Sigmoid colon (tissue), 7 donors: Measurements from ENCODE around the gene UCK1. TPM values are rescaled to one million over a fixed set of nuclear protein-coding genes. Genes with fewer than 3 reads are reported as not detected.

ENCODE experiments used
- DNase-seq: peaks from one replicate; pipeline ENCODE4 v3.0.0-alpha.2; 2019
- H3K27ac ChIP-seq, 4 donors: fragments of 200-600 bp; sonication (generic); one replicate each; pipeline ENCODE4 v1.5.1; 2016 to 2019; ENCODE audit warnings: mild to moderate bottlenecking in 1 of 4
- H3K27me3 ChIP-seq, 3 donors: fragments of 200-600 bp; sonication (generic); one replicate each; pipeline ENCODE4 v1.5.1; 2019; ENCODE audit warnings: mild to moderate bottlenecking in 1 of 3
- H3K36me3 ChIP-seq, 4 donors: fragments of 200-600 bp; sonication (generic); one replicate each; pipeline ENCODE4 v1.5.1; 2016 to 2019
- H3K4me1 ChIP-seq, 4 donors: fragments of 200-600 bp; sonication (generic); one replicate each; pipeline ENCODE4 v1.5.1; 2017 to 2019
- H3K4me3 ChIP-seq, 4 donors: fragments of 200-600 bp; sonication (generic); one replicate each; pipeline ENCODE4 v1.5.1; 2017 to 2019; ENCODE audit warnings: mild to moderate bottlenecking in 2 of 4, moderate library complexity in 1 of 4
- H3K9me3 ChIP-seq, 4 donors: fragments of 200-600 bp in 3 of 4; sonication (generic) in 3 of 4; one replicate each; pipeline versions ENCODE4 v1.5.1 to v1.6.1; 2013 to 2019
- CTCF ChIP-seq, 4 experiments: fragments of 450-650 bp in 3 of 4; fragments of 200-600 bp in 1 of 4; IDR thresholded peaks; one replicate each; pipeline ENCODE4 v1.5.1; 2016 to 2019; ENCODE audit warnings: antibody characterized with exemption in 4 of 4, mild to moderate bottlenecking in 3 of 4, moderate library complexity in 2 of 4
- EP300 ChIP-seq, 4 donors: sonication (generic); formaldehyde crosslinking; IDR thresholded peaks; one replicate each; pipeline ENCODE4 v1.6.1; 2017; ENCODE audit warnings: antibody characterized with exemption in 4 of 4
- POLR2A ChIP-seq, 2 donors: fragments of 450-650 bp; IDR thresholded peaks; one replicate each; pipeline ENCODE4 v1.6.1; 2016; ENCODE audit warnings: antibody characterized with exemption in 2 of 2, mild to moderate bottlenecking in 2 of 2, moderate library complexity in 2 of 2
- POLR2AphosphoS5 ChIP-seq, 4 donors: sonication (generic); formaldehyde crosslinking; IDR thresholded peaks; one replicate each; pipeline ENCODE4 v1.6.1; 2017; ENCODE audit warnings: antibody characterized with exemption in 4 of 4
- WGBS, 2 donors: extraction: QIAGEN DNeasy Blood & Tissue Kit; methylation state at CpG; one replicate each; pipeline ENCODE4 v1.1.7; 2013; 5-methylcytosine and 5-hydroxymethylcytosine counted together
- intact Hi-C: fragments of 100-400 bp; cut with DNase I; formaldehyde crosslinking; loops from one replicate; pipeline ENCODE4 v1.15.1; 2023
- polyA plus RNA-seq, 3 donors: library from polyadenylated mRNA; stranded (reverse); fragments of 200-250 nt; gene quantifications; one replicate each; pipeline ENCODE4 v1.2.3, GENCODE V29; 2013
- total RNA-seq, 4 donors: library from RNA; depleted of rRNA; stranded (reverse); fragments of >200 nt; gene quantifications; one replicate each; pipeline ENCODE4 v1.1.0, GENCODE V29; 2016
- donor health status: healthy with polysubstance abuse.
- donor health status: Bipolar disorder and iron deficiency.
- donor health status: healthy.

Gene UCK1
- total and polyA plus RNA-seq, 7 donors, result 20.8 to 67.5 (median 35.7) TPM

GRCh38 chr9:131537946-131538345, 6.9 kb upstream of the UCK1 start:
- no peak for TF ChIP-seq POLR2AphosphoS5 (IDR thresholded peaks at IDR 0.05)
- TF ChIP-seq POLR2A (IDR thresholded peaks at IDR 0.05), result no peak
- TF ChIP-seq CTCF (IDR thresholded peaks at IDR 0.05), result no peak
- TF ChIP-seq EP300 (IDR thresholded peaks at IDR 0.05), result no peak
- no peaks in the 10 kb centered on the region for H3K4me1 ChIP-seq
- no peaks in the 10 kb centered on the region for H3K36me3 ChIP-seq
- WGBS, 2 donors, result 96 to 97% methylated on average over 19 of the region's 19 CpGs
- no peak overlapping the region for H3K27ac ChIP-seq
- no peak overlapping the region for H3K4me3 ChIP-seq
- intact Hi-C loops, result no loop called here
- H3K27me3 ChIP-seq, result no peaks in the 10 kb centered on the region
- H3K9me3 ChIP-seq, result peaks cover 0 to 4% (median 0%) of the 10 kb centered on the region in 4 donors
- no peak for DNase-seq

GRCh38 chr9:131534721-131535237, 3.7 kb upstream of the UCK1 start:
- Histone ChIP-seq H3K4me3 (no peak overlapping the region), H3K9me3 (no peaks in the 10 kb centered on the region), H3K36me3 (no peaks in the 10 kb centered on the region), H3K4me1 (peaks cover 0 to 17% (median 12%) of the 10 kb centered on the region in 4 donors), H3K27ac (no peak overlapping the region), H3K27me3 (no peaks in the 10 kb centered on the region)
- intact Hi-C loops, result loop anchor here (5.0 kb wide), 1 partner anchor 203 kb away; no protein-coding TSS in a partner anchor
- no peak for DNase-seq
- WGBS, 2 donors, result 7 to 36% methylated on average over 8 of the region's 8 CpGs
- TF ChIP-seq POLR2A (IDR thresholded peaks at IDR 0.05) (no peak), POLR2AphosphoS5 (IDR thresholded peaks at IDR 0.05) (no peak), EP300 (IDR thresholded peaks at IDR 0.05) (no peak), CTCF (IDR thresholded peaks at IDR 0.05) (no peak)

GRCh38 chr9:131530546-131530919, 530 bp downstream of the UCK1 start:
- peak; percentile 76 for DNase-seq
- intact Hi-C loops, result loop anchor here (5.0 kb wide), 1 partner anchor 207 kb away; no protein-coding TSS in a partner anchor
- TF ChIP-seq CTCF (IDR thresholded peaks at IDR 0.05), result peak in 1 of 4 experiments; percentile 27
- no peak for TF ChIP-seq POLR2A (IDR thresholded peaks at IDR 0.05)
- 2 to 5% methylated on average over 29 of the region's 29 CpGs for WGBS, 2 donors
- no peaks in the 10 kb centered on the region for H3K9me3 ChIP-seq
- no peaks in the 10 kb centered on the region for H3K27me3 ChIP-seq
- H3K4me1 ChIP-seq, result peaks cover 0 to 20% (median 15%) of the 10 kb centered on the region in 4 donors
- peak overlapping the region; percentile 75 to 99 (median 88) for H3K4me3 ChIP-seq
- H3K36me3 ChIP-seq, result peaks cover 16 to 42% (median 31%) of the 10 kb centered on the region in 4 donors
- H3K27ac ChIP-seq, result peak overlapping the region; percentile 84 to 87 (median 86)

- peak; percentile 46 for DNase-seq
- TF ChIP-seq EP300 (IDR thresholded peaks at IDR 0.05) (no peak), CTCF (IDR thresholded peaks at IDR 0.05) (no peak), POLR2AphosphoS5 (IDR thresholded peaks at IDR 0.05) (no peak), POLR2A (IDR thresholded peaks at IDR 0.05) (no peak)
- 47 to 65% methylated on average over 24 of the region's 24 CpGs for WGBS, 2 donors
- peak overlapping the region; percentile 75 to 99 (median 88) for H3K4me3 ChIP-seq
- H3K36me3 ChIP-seq, result peaks cover 16 to 48% (median 36%) of the 10 kb centered on the region in 4 donors
- peak overlapping the region; percentile 84 to 87 (median 86) for H3K27ac ChIP-seq
- no peaks in the 10 kb centered on the region for H3K27me3 ChIP-seq
- H3K9me3 ChIP-seq, result no peaks in the 10 kb centered on the region
- intact Hi-C loops, result loop anchor here (5.0 kb wide), 1 partner anchor 207 kb away; no protein-coding TSS in a partner anchor
- H3K4me1 ChIP-seq, result peaks cover 0 to 20% (median 15%) of the 10 kb centered on the region in 4 donors
Observed at GRCh38 chr9:131529597-131530545, 1.2 kb downstream of the UCK1 start.
